HepG2 (cell line): Measurements from ENCODE around the gene DRC3. TPM values are rescaled to one million over a fixed set of nuclear protein-coding genes. Genes with fewer than 3 reads are reported as not detected.

ENCODE experiments used
- E2F1 ChIP-seq: sonication (generic); formaldehyde crosslinking; IDR thresholded peaks from 2 replicates; pipeline ENCODE4 v1.5.0; 2020; ENCODE audit warnings: missing genetic modification reagents
- IKZF1 ChIP-seq: fragments of 450-650 bp; IDR thresholded peaks from 2 replicates; pipeline ENCODE4 v1.7.1; 2016
- LRRFIP1 ChIP-seq: sonication (generic); formaldehyde crosslinking; conservative IDR thresholded peaks from 2 replicates; pipeline ENCODE4 v1.4.0; 2020; ENCODE audit warnings: missing genetic modification reagents
- MED8 ChIP-seq: sonication (generic); formaldehyde crosslinking; IDR thresholded peaks from 2 replicates; pipeline ENCODE4 v1.8.1; 2023; ENCODE audit warnings: mild to moderate bottlenecking, missing genetic modification reagents; ENCODE audit not compliant: insufficient replicate concordance
- PRDM10 ChIP-seq: sonication (generic); formaldehyde crosslinking; IDR thresholded peaks from 2 replicates; pipeline ENCODE4 v1.4.0; 2020; ENCODE audit warnings: low read depth, missing genetic modification reagents
- ZNF562 ChIP-seq: sonication (generic); formaldehyde crosslinking; IDR thresholded peaks from 2 replicates; pipeline ENCODE4 v1.8.0; 2022; ENCODE audit warnings: missing genetic modification reagents, borderline replicate concordance
- polyA plus RNA-seq, 8 experiments: library from polyadenylated mRNA; depleted of rRNA in 3 of 8; stranded (reverse) in 7 of 8; unstranded in 1 of 8; fragments of >200 nt; fragmentation: Illumina TruSeq in 4 of 8; extraction: Trizol in 4 of 8; gene quantifications; 2 replicates each; pipeline versions ENCODE4 v1.2.1 to v1.2.3, GENCODE V29; 2011 to 2016; ENCODE audit warnings: low read depth in 4 of 8, missing spikeins in 1 of 8, mixed read lengths in 1 of 8; ENCODE audit not compliant: insufficient read depth in 1 of 8
- total RNA-seq, 5 experiments: library from RNA; depleted of rRNA; stranded (reverse); fragments of >200 nt; fragmentation: Illumina TruSeq; extraction: Trizol; gene quantifications; 2 replicates each; pipeline ENCODE4 v1.2.3, GENCODE V29; 2016; ENCODE audit warnings: low read depth in 1 of 5

DRC3 gene
- total and polyA plus RNA-seq, 2 of the 13 experiments (the other 11 are each of a cell fraction or from before 2014, with no cell fraction given), result 0.53 to 0.87 TPM

DNA sequence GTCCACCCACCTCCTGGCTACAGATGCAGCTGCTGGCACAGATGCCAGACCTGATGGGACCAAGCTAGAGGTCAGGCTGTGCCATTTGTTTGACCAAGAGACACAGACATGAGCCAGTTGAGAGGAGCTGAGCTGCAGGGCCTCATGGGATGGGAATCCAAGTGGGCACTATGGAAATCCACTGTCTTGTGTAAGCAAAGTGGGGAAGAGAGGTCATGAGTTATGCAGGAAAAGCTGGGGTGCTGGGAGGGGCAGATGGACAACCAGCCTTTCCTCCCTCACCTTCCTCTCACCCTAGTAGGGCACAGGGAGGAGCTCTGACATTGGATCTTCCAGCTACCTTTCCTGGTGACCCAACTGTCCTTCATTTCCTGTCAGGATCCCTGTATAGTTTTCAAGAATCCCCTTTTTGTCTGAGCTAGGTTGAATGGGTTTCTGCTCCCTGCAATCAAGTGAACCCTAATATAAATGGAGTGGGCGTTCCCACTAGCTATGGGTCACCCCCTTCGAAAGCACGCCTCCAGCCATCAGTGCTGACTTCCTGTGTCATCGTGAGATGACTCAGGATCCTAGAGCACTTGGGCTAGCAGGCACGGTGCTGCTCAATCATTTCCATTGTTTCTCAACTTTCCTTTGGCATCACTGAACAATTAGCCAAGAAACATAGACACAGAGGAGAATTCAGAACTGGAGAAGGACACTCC, 52.7 kb downstream of the DRC3 start (continued):
- TF ChIP-seq ZNF562 (CRISPR knock-in tag) (no peak), IKZF1 (no peak), LRRFIP1 (CRISPR knock-in tag) (no peak), PRDM10 (CRISPR knock-in tag) (no peak), E2F1 (CRISPR knock-in tag) (no peak), MED8 (CRISPR knock-in tag) (no peak)
